H1 (cell line): ENCODE results near the gene SPATA13. TPM values are rescaled to one million over a fixed set of nuclear protein-coding genes. Genes with fewer than 3 reads are reported as not detected.

Source experiments
- CTCF ChIA-PET: fragments of 300-600 bp; sonication (Branson Sonifier 250); formaldehyde crosslinking; loops from one replicate; lab custom pipeline; 2021; ENCODE audit not compliant: partially characterized antibody; lab: Charles Lee
- POLR2A ChIA-PET: fragments of 300-600 bp; sonication (Branson Sonifier 250); formaldehyde crosslinking; loops from one replicate; lab custom pipeline; 2021; ENCODE audit warnings: inconsistent platforms; ENCODE audit not compliant: partially characterized antibody; lab: Charles Lee
- DNase-seq, 2 experiments: peaks; one replicate each; pipeline versions ENCODE4 v3.0.0 to v3.0.0-alpha.2; 2010 to 2022; ENCODE audit warnings: low spot score in 2 of 2, low read depth in 1 of 2, mixed read lengths in 1 of 2
- FAIRE-seq: peaks from 2 replicates; lab custom pipeline; 2011; peaks lifted over from hg19 to GRCh38; lab: Jason Lieb, UNC
- H2AFZ ChIP-seq: 2 replicates; pipeline ENCODE4 v1.8.1; 2012; ENCODE audit warnings: low read length, inconsistent platforms
- H2AK5ac ChIP-seq: 2 replicates; pipeline ENCODE4 v1.6.1; 2013; ENCODE audit warnings: low read depth, low read length
- H2BK120ac ChIP-seq: replicated peaks from 2 replicates; pipeline ENCODE3; 2013; ENCODE audit warnings: low read depth, low read length, inconsistent platforms
- H2BK12ac ChIP-seq: 2 replicates; pipeline ENCODE4 v1.6.1; 2013; ENCODE audit warnings: low read depth, low read length
- H2BK15ac ChIP-seq: 2 replicates; pipeline ENCODE4 v1.6.1; 2013; ENCODE audit warnings: low read length
- H2BK20ac ChIP-seq: 2 replicates; pipeline ENCODE4 v1.6.1; 2013; ENCODE audit warnings: low read length
- H2BK5ac ChIP-seq: 2 replicates; pipeline ENCODE4 v1.6.1; 2013; ENCODE audit warnings: low read depth, low read length
- H3K14ac ChIP-seq: 2 replicates; pipeline ENCODE4 v1.6.1; 2013; ENCODE audit warnings: inconsistent platforms; ENCODE audit not compliant: insufficient read length
- H3K18ac ChIP-seq: 2 replicates; pipeline ENCODE4 v1.6.1; 2013; ENCODE audit warnings: low read length; ENCODE audit errors: extremely low read depth
- H3K23ac ChIP-seq: 2 replicates; pipeline ENCODE4 v1.6.1; 2013; ENCODE audit warnings: inconsistent platforms; ENCODE audit not compliant: insufficient read length
- H3K23me2 ChIP-seq: 2 replicates; pipeline ENCODE4 v1.6.1; 2013; ENCODE audit warnings: low read depth, low read length
- H3K27ac ChIP-seq: 2 replicates; pipeline ENCODE4 v1.6.1; 2011; ENCODE audit warnings: low read depth, low read length, inconsistent platforms
- H3K27me3 ChIP-seq, 4 experiments: replicated peaks in 1 of 4; 1 replicate in 1 of 4; 2 replicates in 3 of 4; pipeline versions ENCODE4 v1.6.1 to v1.8.1; 2011 to 2013; ENCODE audit warnings: low read length in 3 of 4, mild to moderate bottlenecking in 3 of 4, inconsistent platforms in 2 of 4, mixed read lengths in 2 of 4, moderate library complexity in 1 of 4; ENCODE audit not compliant: control insufficient read depth in 3 of 4, insufficient read depth in 3 of 4; ENCODE audit errors: extremely low read depth in 1 of 4
- H3K36me3 ChIP-seq, 4 experiments: 2 replicates each; pipeline versions ENCODE4 v1.6.1 to v1.8.1; 2011 to 2013; ENCODE audit warnings: mild to moderate bottlenecking in 4 of 4, low read length in 3 of 4, moderate library complexity in 2 of 4, control low read depth in 1 of 4, inconsistent platforms in 1 of 4; ENCODE audit not compliant: insufficient read depth in 4 of 4, control insufficient read depth in 2 of 4
- H3K4ac ChIP-seq: replicated peaks from 2 replicates; pipeline ENCODE3; 2013; ENCODE audit warnings: low read length, low read depth, mixed read lengths, inconsistent platforms; ENCODE audit not compliant: insufficient read length
- H3K4me1 ChIP-seq, 4 experiments: replicated peaks in 1 of 4; 1 replicate in 1 of 4; 2 replicates in 3 of 4; pipeline versions ENCODE4 v1.6.1 to v1.8.1; 2011 to 2013; ENCODE audit warnings: low read length in 3 of 4, inconsistent platforms in 2 of 4, mixed read lengths in 1 of 4; ENCODE audit not compliant: insufficient read depth in 4 of 4, control insufficient read depth in 3 of 4
- H3K4me2 ChIP-seq, 2 experiments: 2 replicates each; pipeline versions ENCODE4 v1.6.1 to v1.8.1; 2011 to 2013; ENCODE audit warnings: low read depth in 2 of 2, low read length in 2 of 2, control low read depth in 1 of 2, inconsistent platforms in 1 of 2, mild to moderate bottlenecking in 1 of 2; ENCODE audit not compliant: insufficient read depth in 1 of 2
- H3K4me3 ChIP-seq, 4 experiments: fragments of 200-600, 300-600 bp in 1 of 4; sonication (generic), shearing (Covaris generic), sonication (Bioruptor Twin) in 1 of 4; 2 replicates each; pipeline versions ENCODE4 v1.5.1 to v1.8.1; 2011 to 2016; ENCODE audit warnings: low read length in 4 of 4, low read depth in 3 of 4, control low read depth in 2 of 4, inconsistent platforms in 2 of 4, mild to moderate bottlenecking in 2 of 4, mixed read lengths in 1 of 4, moderate library complexity in 1 of 4; ENCODE audit not compliant: insufficient read depth in 2 of 4; ENCODE audit errors: extremely low read depth in 1 of 4
- H3K56ac ChIP-seq: replicated peaks from 2 replicates; pipeline ENCODE3; 2013; ENCODE audit warnings: low read depth, mild to moderate bottlenecking, mixed read lengths, low read length, inconsistent platforms; ENCODE audit not compliant: insufficient read length
- H3K79me1 ChIP-seq: 2 replicates; pipeline ENCODE4 v1.6.1; 2013; ENCODE audit warnings: low read depth, low read length, control low read depth
- H3K79me2 ChIP-seq, 2 experiments: 2 replicates each; pipeline versions ENCODE4 v1.6.1 to v1.8.1; 2012 to 2013; ENCODE audit warnings: low read length in 2 of 2, mild to moderate bottlenecking in 2 of 2, inconsistent platforms in 1 of 2; ENCODE audit not compliant: insufficient read depth in 2 of 2, control insufficient read depth in 1 of 2
- H3K9ac ChIP-seq, 4 experiments: replicated peaks in 1 of 4; 1 replicate in 1 of 4; 2 replicates in 3 of 4; pipeline versions ENCODE4 v1.6.1 to v1.8.1; 2011 to 2013; ENCODE audit warnings: low read depth in 3 of 4, low read length in 3 of 4, control low read depth in 2 of 4, mild to moderate bottlenecking in 2 of 4, moderate library complexity in 2 of 4, inconsistent platforms in 1 of 4; ENCODE audit errors: extremely low read depth in 1 of 4
- H3K9me3 ChIP-seq, 2 experiments: 2 replicates each; pipeline versions ENCODE4 v1.6.1 to v1.8.1; 2012 to 2013; ENCODE audit warnings: mild to moderate bottlenecking in 2 of 2, moderate library complexity in 2 of 2, control low read depth in 1 of 2, inconsistent platforms in 1 of 2, low read depth in 1 of 2, low read length in 1 of 2, mixed read lengths in 1 of 2; ENCODE audit not compliant: insufficient read depth in 2 of 2
- H4K20me1 ChIP-seq, 2 experiments: replicated peaks in 1 of 2; 2 replicates each; pipeline versions ENCODE3 to v1.8.1; 2011 to 2013; ENCODE audit warnings: inconsistent platforms in 2 of 2, low read length in 2 of 2, mild to moderate bottlenecking in 1 of 2; ENCODE audit not compliant: insufficient read depth in 2 of 2, control insufficient read depth in 1 of 2
- H4K5ac ChIP-seq: 2 replicates; pipeline ENCODE4 v1.6.1; 2013; ENCODE audit warnings: low read length, low read depth, mixed read lengths, inconsistent platforms; ENCODE audit not compliant: insufficient read length
- H4K8ac ChIP-seq: 2 replicates; pipeline ENCODE4 v1.8.0; 2013; ENCODE audit warnings: mild to moderate bottlenecking, moderate library complexity, low read length, inconsistent platforms; ENCODE audit not compliant: insufficient read depth; ENCODE audit errors: extremely low read depth
- H4K91ac ChIP-seq: replicated peaks from 2 replicates; pipeline ENCODE3; 2013; ENCODE audit warnings: low read length, mixed read lengths, inconsistent platforms; ENCODE audit not compliant: insufficient read length
- BCL11A ChIP-seq, 2 experiments: IDR thresholded peaks; one replicate each; pipeline ENCODE4 v1.6.1; 2011; ENCODE audit warnings: low read depth in 2 of 2, low read length in 2 of 2, mild to moderate bottlenecking in 2 of 2
- CBX5 ChIP-seq: fragments of 300-800, 300-1000 bp; sonication (generic); IDR thresholded peaks from 2 replicates; pipeline ENCODE4 v1.7.1; 2016; ENCODE audit warnings: antibody characterized with exemption, low read length, low read depth
- CHD1 ChIP-seq: IDR thresholded peaks from 2 replicates; pipeline ENCODE4 v1.6.1; 2012; ENCODE audit warnings: low read depth, low read length, improper control_type of control experiment
- CTBP2 ChIP-seq: IDR thresholded peaks from 2 replicates; pipeline ENCODE4 v1.7.0; 2011; ENCODE audit warnings: borderline replicate concordance, mild to moderate bottlenecking, moderate library complexity, mixed read lengths, low read length; ENCODE audit not compliant: insufficient read depth, insufficient read length
- EP300 ChIP-seq, 2 experiments: IDR thresholded peaks; 1 replicate in 1 of 2; 2 replicates in 1 of 2; pipeline ENCODE4 v1.6.1; 2011 to 2012; ENCODE audit warnings: low read depth in 2 of 2, low read length in 2 of 2, mild to moderate bottlenecking in 2 of 2, borderline replicate concordance in 1 of 2, inconsistent platforms in 1 of 2, moderate library complexity in 1 of 2
- KDM4A ChIP-seq: IDR thresholded peaks from one replicate; pipeline ENCODE4 v1.7.1; 2012; ENCODE audit warnings: low read depth, mild to moderate bottlenecking, moderate library complexity, low read length, inconsistent platforms; ENCODE audit not compliant: severe bottlenecking
- KDM5A ChIP-seq: fragments of 200-600 bp; IDR thresholded peaks from 2 replicates; pipeline ENCODE4 v1.7.1; 2012; ENCODE audit warnings: mild to moderate bottlenecking, low read length, inconsistent platforms, mixed read lengths
- RBBP5 ChIP-seq: IDR thresholded peaks from 2 replicates; pipeline ENCODE4 v1.7.1; 2012; ENCODE audit warnings: low read depth, mild to moderate bottlenecking, inconsistent platforms, low read length, moderate library complexity, borderline replicate concordance
- RFX5 ChIP-seq: IDR thresholded peaks from 2 replicates; pipeline ENCODE4 v1.6.1; 2011; ENCODE audit warnings: low read depth, low read length, improper control_type of control experiment, borderline replicate concordance
- SP4 ChIP-seq: IDR thresholded peaks from 2 replicates; pipeline ENCODE4 v1.6.1; 2012; ENCODE audit warnings: low read length, inconsistent platforms
- TAF1 ChIP-seq: IDR thresholded peaks from 2 replicates; pipeline ENCODE4 v1.6.1; 2011; ENCODE audit warnings: mild to moderate bottlenecking, low read depth, low read length
- TBP ChIP-seq: IDR thresholded peaks from 2 replicates; pipeline ENCODE4 v1.6.1; 2011; ENCODE audit warnings: low read depth, low read length, improper control_type of control experiment
- TCF12 ChIP-seq: IDR thresholded peaks from 2 replicates; pipeline ENCODE4 v1.6.1; 2011; ENCODE audit warnings: low read depth, mild to moderate bottlenecking, low read length
- ZNF274 ChIP-seq: IDR thresholded peaks from 2 replicates; pipeline ENCODE4 v1.7.0; 2012; ENCODE audit warnings: low read length, borderline replicate concordance; ENCODE audit errors: extremely low read depth
- WGBS, 2 experiments: shearing (Covaris generic) in 1 of 2; methylation state at CpG; one replicate each; pipeline versions ENCODE4 v1.1.6 to v1.1.7; 2013 to 2015; ENCODE audit warnings: low lambda C conversion rate in 2 of 2, mixed read lengths in 2 of 2, inconsistent platforms in 1 of 2, low coverage in 1 of 2, missing lambda C conversion rate in 1 of 2; ENCODE audit not compliant: insufficient replicate concordance in 2 of 2, insufficient coverage in 1 of 2, insufficient read length in 1 of 2; ENCODE audit errors: extremely low coverage in 1 of 2, missing lambda C conversion rate in 1 of 2; 5-methylcytosine and 5-hydroxymethylcytosine counted together
- polyA plus RNA-seq, 7 experiments: library from polyadenylated mRNA; depleted of rRNA in 3 of 7; stranded (reverse) in 5 of 7; unstranded in 2 of 7; fragments of >200 nt in 5 of 7; fragments of 200-250 nt in 2 of 7; gene quantifications; 1 replicate in 5 of 7; 2 replicates in 1 of 7; 4 replicates in 1 of 7; pipeline versions ENCODE4 v1.2.1 to v1.2.3, GENCODE V29; 2011 to 2013; ENCODE audit warnings: missing spikeins in 2 of 7, mixed read lengths in 2 of 7
- total RNA-seq: library from RNA; stranded (reverse); fragmentation: NEBNext Ultra II Directional; extraction: Animal tissue kit (Norgen Biotek cat#: 25700); gene quantifications from 2 replicates; pipeline ENCODE4 v1.2.1, GENCODE V29; 2021

The SPATA13 gene
- total and polyA plus RNA-seq, 2 of the 8 experiments (the other 6 are each of a cell fraction or from before 2014, with no cell fraction given), result 12.6 to 30.9 TPM

DNA sequence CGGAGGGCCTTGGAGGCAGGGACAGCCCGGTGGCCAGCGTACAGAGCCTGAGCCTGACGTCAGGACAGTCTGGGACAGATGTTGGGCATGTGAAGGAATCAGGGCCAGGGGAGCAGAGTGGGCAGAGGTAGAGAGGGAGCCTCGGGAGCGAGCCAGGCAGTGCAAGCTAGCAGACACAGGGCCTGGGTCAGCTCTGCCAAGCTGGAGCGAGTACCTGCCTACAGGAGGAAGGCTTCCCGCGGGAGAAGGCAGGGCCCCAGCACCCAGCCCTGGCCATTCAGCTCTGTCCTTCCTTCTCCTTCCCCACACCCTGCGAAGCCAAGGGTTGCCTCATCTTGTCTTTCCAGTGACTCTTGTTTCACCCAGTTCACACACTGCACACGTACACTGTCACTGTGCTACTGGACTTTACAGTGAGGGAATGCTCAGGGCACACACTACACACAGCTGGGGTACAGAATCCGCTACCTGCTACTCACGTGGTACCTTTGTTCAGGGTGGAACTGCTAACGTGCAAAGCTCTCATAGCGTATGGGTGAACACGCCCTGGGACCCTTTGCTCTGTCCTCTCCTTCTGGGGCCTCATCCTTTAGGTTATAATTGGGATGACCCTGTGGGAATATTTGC is 139.1 kb downstream of the SPATA13 start:
- Histone ChIP-seq H3K56ac (no peak overlapping the region), H3K27ac (no peak overlapping the region), H3K79me1 (no peaks in the 10 kb centered on the region), H2BK20ac (no peak overlapping the region), H4K5ac (no peak overlapping the region), H3K9me3 (no peaks in the 10 kb centered on the region), H3K79me2 (no peaks in the 10 kb centered on the region), H3K36me3 (peaks cover 6 to 21% (median 15%) of the 10 kb centered on the region in 4 experiments; a peak in 6 of 8 replicates), H3K27me3 (no peaks in the 10 kb centered on the region), H3K18ac (no peak overlapping the region), H4K20me1 (peaks cover 0 to 4% of the 10 kb centered on the region in 2 experiments), H2AK5ac (no peak overlapping the region), H4K91ac (no peak overlapping the region), H2BK15ac (no peak overlapping the region), H4K8ac (no peak overlapping the region), H3K4me3 (no peak overlapping the region), H3K4me2 (no peak overlapping the region), H2AFZ (no peak overlapping the region), H3K4ac (no peak overlapping the region), H3K14ac (no peak overlapping the region), H2BK5ac (no peak overlapping the region), H3K23me2 (no peaks in the 10 kb centered on the region), H3K23ac (no peak overlapping the region), H2BK120ac (no peak overlapping the region), H3K4me1 (no peaks in the 10 kb centered on the region), H2BK12ac (no peak overlapping the region), H3K9ac (no peak overlapping the region)
- ChIA-PET CTCF (interaction anchor here (1.8 kb wide), 1 partner anchor 12 kb away, joined by 4 read pairs; no protein-coding TSS in a partner anchor), POLR2A (no interaction called here)
- TF ChIP-seq BCL11A (IDR thresholded peaks at IDR 0.05; ENCODE audit: low read depth in 2 of 2, low read length in 2 of 2), result no peak
- TF ChIP-seq CTBP2, result no peak
- TF ChIP-seq KDM5A, result no peak
- TF ChIP-seq SP4, result no peak
- TF ChIP-seq ZNF274, result no peak
- TF ChIP-seq RBBP5, result no peak
- no peak for TF ChIP-seq CHD1
- TF ChIP-seq TCF12, result no peak
- TF ChIP-seq TBP, result no peak
- no peak for TF ChIP-seq EP300 (IDR thresholded peaks at IDR 0.05; ENCODE audit: borderline replicate concordance in 1 of 2, low read depth in 2 of 2, low read length in 2 of 2)
- no peak for TF ChIP-seq CBX5
- no peak for TF ChIP-seq TAF1
- TF ChIP-seq RFX5, result no peak
- no peak for TF ChIP-seq KDM4A
- FAIRE-seq (no peak), DNase-seq (no peak)
- WGBS, 2 experiments, result 93% methylated on average over 16 of the region's 16 CpGs; no CpG with 5 or more reads in 1 of the 2 experiments
